Measurements from ENCODE around the gene CCNK.

Gene CCNK

GRCh38 chr14:99538733-99539132 is 57.5 kb downstream of the CCNK start:
- no peak for DNase-seq

GRCh38 chr14:99539491-99539890 is 58.3 kb downstream of the CCNK start:
- DNase-seq = no peak

GRCh38 chr14:99540196-99541032 is 59.2 kb downstream of the CCNK start:
- DNase-seq = no peak

- DNase-seq = no peak
These were observed 60.0 kb downstream of the CCNK start for GRCh38 chr14:99541211-99541610.

GRCh38 chr14:99541677-99542470 is 60.7 kb downstream of the CCNK start:
- DNase-seq = no peak

- no peak for DNase-seq
These were observed 61.4 kb downstream of the CCNK start for GRCh38 chr14:99542566-99542965.

GRCh38 chr14:99543370-99543769 is 62.2 kb downstream of the CCNK start:
- DNase-seq = no peak

- no peak for DNase-seq
These were observed 62.8 kb downstream of the CCNK start for GRCh38 chr14:99543985-99544384.

GRCh38 chr14:99544991-99545390 is 63.8 kb downstream of the CCNK start:
- DNase-seq = no peak

- DNase-seq = no peak
These were observed 64.4 kb downstream of the CCNK start for GRCh38 chr14:99545586-99545985.

GRCh38 chr14:99546234-99546879 is 65.1 kb downstream of the CCNK start:
- no peak for DNase-seq

- no peak for DNase-seq
These were observed 67.0 kb downstream of the CCNK start for GRCh38 chr14:99548255-99548654.

- DNase-seq = no peak
These were observed 67.8 kb downstream of the CCNK start for GRCh38 chr14:99548871-99549515.

GRCh38 chr14:99549684-99550083 is 68.5 kb downstream of the CCNK start:
- no peak for DNase-seq

GRCh38 chr14:99550387-99550992 is 69.3 kb downstream of the CCNK start:
- no peak for DNase-seq

GRCh38 chr14:99551034-99551922 is 70.1 kb downstream of the CCNK start:
- no peak for DNase-seq

- no peak for DNase-seq
These were observed 70.9 kb downstream of the CCNK start for GRCh38 chr14:99552021-99552553.

- DNase-seq = no peak
These were observed 71.5 kb downstream of the CCNK start for GRCh38 chr14:99552572-99553216.

GRCh38 chr14:99554184-99554583 is 73.0 kb downstream of the CCNK start:
- no peak for DNase-seq

GRCh38 chr14:99554757-99555531 is 73.7 kb downstream of the CCNK start:
- DNase-seq = no peak

All from effector CD8-positive, alpha-beta T cell (primary cell).